Hepatocyte (in vitro differentiated cells): ENCODE results near the gene SLC31A2.

Experiments used
- CTCF ChIP-seq: fragments of 200-600 bp; sonication (generic); IDR thresholded peaks from 2 replicates; pipeline ENCODE4 v1.5.1; 2016; ENCODE audit warnings: antibody characterized with exemption, mild to moderate bottlenecking; ENCODE audit not compliant: poor library complexity
- EZH2 ChIP-seq: fragments of 200-600 bp; sonication (generic); IDR thresholded peaks from 2 replicates; pipeline ENCODE4 v1.6.1; 2016; ENCODE audit warnings: antibody characterized with exemption, mild to moderate bottlenecking, borderline replicate concordance

- TF ChIP-seq CTCF (no peak), EZH2 (no peak)
Measured at GRCh38 chr9:113186137-113186755, 35.4 kb downstream of the SLC31A2 start.
